MM.1S (cell line): Measurements from ENCODE around the gene SS18.

Experiments used
- DNase-seq: peaks from one replicate; pipeline ENCODE4 v3.0.0-alpha.2; 2015
- H2AFZ ChIP-seq: fragments of 300-600 bp; sonication (generic); 2 replicates; pipeline ENCODE4 v1.6.0; 2016; ENCODE audit warnings: antibody characterized with exemption, low read length
- H3F3A ChIP-seq: fragments of 300-600 bp; sonication (generic); 2 replicates; pipeline ENCODE4 v1.6.1; 2016; ENCODE audit warnings: mild to moderate bottlenecking, antibody characterized with exemption, low read length, moderate library complexity, mixed read lengths; ENCODE audit not compliant: insufficient read depth
- H3K27ac ChIP-seq: fragments of 300-600 bp; sonication (generic); 2 replicates; pipeline ENCODE4 v1.5.1; 2016; ENCODE audit warnings: mild to moderate bottlenecking, low read length
- H3K27me3 ChIP-seq: fragments of 300-600 bp; sonication (generic); replicated peaks from 2 replicates; pipeline ENCODE4 v1.6.0; 2016; ENCODE audit warnings: low read length; ENCODE audit not compliant: insufficient read depth
- H3K36me3 ChIP-seq: fragments of 300-600 bp; sonication (generic); replicated peaks from 2 replicates; pipeline ENCODE4 v1.6.1; 2016; ENCODE audit warnings: mild to moderate bottlenecking, low read length, mixed read lengths; ENCODE audit not compliant: insufficient read depth
- H3K4me1 ChIP-seq: fragments of 300-600 bp; sonication (generic); 2 replicates; pipeline ENCODE4 v1.6.1; 2016; ENCODE audit warnings: low read length, mixed read lengths
- H3K4me2 ChIP-seq: fragments of 300-600 bp; sonication (generic); 2 replicates; pipeline ENCODE4 v1.6.0; 2016; ENCODE audit warnings: low read depth, low read length
- H3K4me3 ChIP-seq: fragments of 300-600 bp; sonication (generic); 2 replicates; pipeline ENCODE4 v1.5.1; 2016; ENCODE audit warnings: low read length, mixed read lengths
- H3K79me2 ChIP-seq: fragments of 300-600 bp; sonication (generic); 2 replicates; pipeline ENCODE4 v1.6.1; 2016; ENCODE audit warnings: mixed run types, low read length, mixed read lengths
- H3K9ac ChIP-seq: fragments of 300-600 bp; sonication (generic); 2 replicates; pipeline ENCODE4 v1.6.1; 2016; ENCODE audit warnings: low read length, mixed read lengths
- H3K9me2 ChIP-seq: fragments of 300-600 bp; sonication (generic); replicated peaks from 2 replicates; pipeline ENCODE4 v1.6.1; 2016; ENCODE audit warnings: mild to moderate bottlenecking, low read length, mixed read lengths; ENCODE audit not compliant: insufficient read depth
- H3K9me3 ChIP-seq: fragments of 300-600 bp; sonication (generic); replicated peaks from 2 replicates; pipeline ENCODE4 v1.6.1; 2016; ENCODE audit warnings: mild to moderate bottlenecking, low read length, mixed read lengths; ENCODE audit not compliant: insufficient read depth
- H4K20me1 ChIP-seq: fragments of 300-600 bp; sonication (generic); 2 replicates; pipeline ENCODE4 v1.6.1; 2016; ENCODE audit warnings: mild to moderate bottlenecking, low read length, moderate library complexity, mixed read lengths; ENCODE audit not compliant: insufficient read depth
- CTCF ChIP-seq: fragments of 300-600 bp; sonication (generic); IDR thresholded peaks from 2 replicates; pipeline ENCODE4 v1.5.1; 2016; ENCODE audit warnings: antibody characterized with exemption, low read length, mixed read lengths
- EZH2 ChIP-seq: fragments of 300-600 bp; sonication (generic); optimal IDR thresholded peaks from 2 replicates; pipeline ENCODE3; 2017; ENCODE audit warnings: low read depth, mild to moderate bottlenecking, antibody characterized with exemption, low read length, mixed read lengths
- EZH2phosphoT487 ChIP-seq: fragments of 300-600 bp; sonication (generic); IDR thresholded peaks from 2 replicates; pipeline ENCODE4 v1.6.1; 2018; ENCODE audit warnings: antibody characterized with exemption, low read length

SS18 gene

GRCh38 chr18:26086959-26087358 lies 3.5 kb downstream of the SS18 start:
- peaks cover 12% of the 10 kb centered on the region; the same call in 1 of the 2 replicates for H3K36me3 ChIP-seq

GRCh38 chr18:26085056-26085455 lies 5.4 kb downstream of the SS18 start:
- no peak for DNase-seq
- H2AFZ ChIP-seq = no peak overlapping the region
- H3K27me3 ChIP-seq = no peaks in the 10 kb centered on the region
- no peak overlapping the region for H3K9ac ChIP-seq
- H3K4me1 ChIP-seq = no peaks in the 10 kb centered on the region
- no peak for TF ChIP-seq CTCF
- no peak for TF ChIP-seq EZH2
- TF ChIP-seq EZH2phosphoT487 = no peak
- no peaks in the 10 kb centered on the region for H3K9me3 ChIP-seq
- H3F3A ChIP-seq = peaks cover 12% of the 10 kb centered on the region
- no peaks in the 10 kb centered on the region for H3K9me2 ChIP-seq
- H3K4me2 ChIP-seq = no peak overlapping the region
- no peak overlapping the region for H3K4me3 ChIP-seq
- H3K36me3 ChIP-seq = peaks cover 14% of the 10 kb centered on the region; the same call in 1 of the 2 replicates
- H3K27ac ChIP-seq = no peak overlapping the region
- peaks cover 95% of the 10 kb centered on the region for H3K79me2 ChIP-seq
- no peaks in the 10 kb centered on the region; the same call in 1 of the 2 replicates for H4K20me1 ChIP-seq

More at GRCh38 chr18:26086959-26087358, 3.5 kb downstream of the SS18 start:
- DNase-seq = no peak
- Histone ChIP-seq H3F3A (peaks cover 24% of the 10 kb centered on the region), H3K9ac (no peak overlapping the region), H3K27ac (no peak overlapping the region), H2AFZ (no peak overlapping the region), H3K4me1 (no peaks in the 10 kb centered on the region), H3K9me3 (no peaks in the 10 kb centered on the region), H3K9me2 (no peaks in the 10 kb centered on the region), H3K4me3 (no peak overlapping the region), H3K27me3 (no peaks in the 10 kb centered on the region), H4K20me1 (no peaks in the 10 kb centered on the region; the same call in 1 of the 2 replicates), H3K79me2 (peaks cover 83% of the 10 kb centered on the region), H3K4me2 (no peak overlapping the region)
- no peak for TF ChIP-seq CTCF
- no peak for TF ChIP-seq EZH2phosphoT487

DNA sequence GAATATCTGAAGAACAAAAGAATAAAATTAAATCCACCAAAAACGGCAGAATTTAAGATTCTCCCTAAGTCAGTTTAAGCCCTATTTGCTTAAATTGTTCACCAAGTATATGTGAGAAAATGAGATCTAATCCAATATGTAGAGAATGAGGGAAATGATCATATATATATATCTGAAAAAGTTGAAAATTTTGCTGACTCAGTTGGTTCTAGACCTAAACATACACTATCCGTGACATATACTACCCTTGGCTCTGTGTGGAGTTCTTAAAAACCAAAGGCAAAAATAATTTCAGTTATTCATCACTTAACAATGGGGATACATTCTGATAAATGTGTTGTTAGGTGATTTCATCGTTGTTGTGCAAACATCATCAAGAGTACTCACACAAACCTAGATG lies 7.3 kb downstream of the SS18 start:
- Histone ChIP-seq H2AFZ (no peak overlapping the region), H3K36me3 (peaks cover 14% of the 10 kb centered on the region; the same call in 1 of the 2 replicates), H3K4me1 (no peaks in the 10 kb centered on the region), H4K20me1 (no peaks in the 10 kb centered on the region; the same call in 1 of the 2 replicates), H3K9me2 (no peaks in the 10 kb centered on the region), H3K9ac (no peak overlapping the region), H3K27ac (no peak overlapping the region), H3F3A (no peaks in the 10 kb centered on the region), H3K4me3 (no peak overlapping the region), H3K9me3 (no peaks in the 10 kb centered on the region), H3K4me2 (no peak overlapping the region), H3K27me3 (no peaks in the 10 kb centered on the region), H3K79me2 (peaks cover 88% of the 10 kb centered on the region)
- no peak for DNase-seq
- TF ChIP-seq EZH2 (no peak), EZH2phosphoT487 (no peak), CTCF (no peak)
